ENCODE data around the gene RDH16.
"Not testable (repeated sequence)": the region's sequence is repeated elsewhere in the genome, so short reads cannot be mapped to it uniquely, and the experiment has no call there.

DNA sequence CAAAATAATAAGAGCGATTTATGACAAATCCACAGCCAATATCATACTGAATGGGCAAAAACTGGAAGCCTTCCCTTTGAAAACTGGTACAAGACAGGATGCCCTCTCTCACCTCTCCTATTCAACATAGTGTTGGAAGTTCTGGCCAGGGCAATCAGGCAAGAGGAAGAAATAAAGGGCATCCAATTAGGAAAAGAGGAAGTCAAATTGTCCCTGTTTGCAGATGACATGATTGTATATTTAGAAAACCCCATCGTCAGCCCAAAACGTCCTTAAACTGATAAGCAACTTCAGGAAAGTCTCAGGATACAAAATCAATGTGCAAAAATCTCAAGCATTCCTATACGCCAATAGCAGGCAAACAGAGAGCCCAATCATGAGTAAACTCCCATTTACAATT is 4.8 kb upstream of the RDH16 start:
- TF ChIP-seq, protein P1, sequence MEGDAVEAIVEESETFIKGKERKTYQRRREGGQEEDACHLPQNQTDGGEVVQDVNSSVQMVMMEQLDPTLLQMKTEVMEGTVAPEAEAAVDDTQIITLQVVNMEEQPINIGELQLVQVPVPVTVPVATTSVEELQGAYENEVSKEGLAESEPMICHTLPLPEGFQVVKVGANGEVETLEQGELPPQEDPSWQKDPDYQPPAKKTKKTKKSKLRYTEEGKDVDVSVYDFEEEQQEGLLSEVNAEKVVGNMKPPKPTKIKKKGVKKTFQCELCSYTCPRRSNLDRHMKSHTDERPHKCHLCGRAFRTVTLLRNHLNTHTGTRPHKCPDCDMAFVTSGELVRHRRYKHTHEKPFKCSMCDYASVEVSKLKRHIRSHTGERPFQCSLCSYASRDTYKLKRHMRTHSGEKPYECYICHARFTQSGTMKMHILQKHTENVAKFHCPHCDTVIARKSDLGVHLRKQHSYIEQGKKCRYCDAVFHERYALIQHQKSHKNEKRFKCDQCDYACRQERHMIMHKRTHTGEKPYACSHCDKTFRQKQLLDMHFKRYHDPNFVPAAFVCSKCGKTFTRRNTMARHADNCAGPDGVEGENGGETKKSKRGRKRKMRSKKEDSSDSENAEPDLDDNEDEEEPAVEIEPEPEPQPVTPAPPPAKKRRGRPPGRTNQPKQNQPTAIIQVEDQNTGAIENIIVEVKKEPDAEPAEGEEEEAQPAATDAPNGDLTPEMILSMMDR (IDR thresholded peaks at IDR 0.05; ENCODE audit: low read depth, low read length, poor library complexity, severe bottlenecking), result not testable (repeated sequence)
- TF ChIP-seq EZH2phosphoT487 (IDR thresholded peaks at IDR 0.05; ENCODE audit: borderline replicate concordance, low read length), result not testable (repeated sequence)
